HepG2 (cell line): ENCODE results near the gene ENDOG. TPM values are rescaled to one million over a fixed set of nuclear protein-coding genes. Genes with fewer than 3 reads are reported as not detected.

Source experiments
- ATF6 ChIP-seq: sonication (generic); formaldehyde crosslinking; conservative IDR thresholded peaks from 2 replicates; pipeline ENCODE4 v1.4.0; 2020; ENCODE audit warnings: missing genetic modification reagents
- CREM ChIP-seq, 2 experiments: sonication (generic) in 1 of 2; formaldehyde crosslinking in 1 of 2; IDR thresholded peaks; 2 replicates each; pipeline versions ENCODE4 v1.4.0 to v1.6.1; 2016 to 2020; ENCODE audit warnings: antibody characterized with exemption in 1 of 2, mild to moderate bottlenecking in 1 of 2, missing genetic modification reagents in 1 of 2
- FLYWCH1 ChIP-seq: sonication (generic); formaldehyde crosslinking; IDR thresholded peaks from 2 replicates; pipeline ENCODE4 v1.8.1; 2023; ENCODE audit warnings: mild to moderate bottlenecking, missing genetic modification reagents
- HOXA7 ChIP-seq: sonication (generic); formaldehyde crosslinking; IDR thresholded peaks from 2 replicates; pipeline ENCODE4 v1.8.1; 2022; ENCODE audit warnings: mild to moderate bottlenecking, missing genetic modification reagents, moderate library complexity
- IKZF5 ChIP-seq: IDR thresholded peaks from 2 replicates; pipeline ENCODE4 v1.6.1; 2018; ENCODE audit warnings: missing genetic modification reagents, mild to moderate bottlenecking, missing compliant biosample characterization
- IRF9 ChIP-seq: sonication (generic); formaldehyde crosslinking; IDR thresholded peaks from 2 replicates; pipeline ENCODE4 v1.8.0; 2022; ENCODE audit warnings: missing genetic modification reagents, mild to moderate bottlenecking, borderline replicate concordance
- MZF1 ChIP-seq: sonication (generic); formaldehyde crosslinking; IDR thresholded peaks from 2 replicates; pipeline ENCODE4 v1.8.1; 2023; ENCODE audit warnings: mild to moderate bottlenecking, missing genetic modification reagents, borderline replicate concordance
- NFRKB ChIP-seq: fragments of 450-650 bp; IDR thresholded peaks from 2 replicates; pipeline ENCODE4 v1.6.1; 2017
- PCBP1 ChIP-seq: fragments of 200-400 bp; formaldehyde crosslinking; IDR thresholded peaks from 2 replicates; pipeline ENCODE4 v1.6.1; 2017; ENCODE audit warnings: mild to moderate bottlenecking, low read depth, low read length, borderline replicate concordance
- PHF8 ChIP-seq: sonication (generic); formaldehyde crosslinking; IDR thresholded peaks from 2 replicates; pipeline ENCODE4 v1.5.0; 2020; ENCODE audit warnings: missing genetic modification reagents
- POLR2G ChIP-seq: fragments of 200-400 bp; formaldehyde crosslinking; IDR thresholded peaks from 2 replicates; pipeline ENCODE4 v1.6.1; 2018; ENCODE audit warnings: mild to moderate bottlenecking, low read depth, low read length, moderate library complexity
- PRMT3 ChIP-seq: sonication (generic); formaldehyde crosslinking; IDR thresholded peaks from 2 replicates; pipeline ENCODE4 v1.8.1; 2022; ENCODE audit warnings: low read depth, mild to moderate bottlenecking, moderate library complexity, missing genetic modification reagents, borderline replicate concordance
- PRPF4 ChIP-seq: fragments of 200-400 bp; formaldehyde crosslinking; IDR thresholded peaks from 2 replicates; pipeline ENCODE4 v1.6.1; 2016; ENCODE audit warnings: low read length, low read depth; ENCODE audit not compliant: poor library complexity, severe bottlenecking
- TAF15 ChIP-seq: fragments of 200-400 bp; formaldehyde crosslinking; IDR thresholded peaks from one replicate; pipeline ENCODE4 v1.6.1; 2018; ENCODE audit warnings: mild to moderate bottlenecking, low read depth, low read length; ENCODE audit not compliant: poor library complexity, severe bottlenecking
- TCF7L2 ChIP-seq: IDR thresholded peaks from 2 replicates; pipeline ENCODE4 v1.6.1; 2011; ENCODE audit warnings: mild to moderate bottlenecking, low read depth, low read length, moderate library complexity
- ZBTB44 ChIP-seq: sonication (generic); formaldehyde crosslinking; IDR thresholded peaks from 2 replicates; pipeline ENCODE4 v1.4.0; 2020; ENCODE audit warnings: missing genetic modification reagents
- ZBTB46 ChIP-seq: sonication (generic); formaldehyde crosslinking; IDR thresholded peaks from 2 replicates; pipeline ENCODE4 v1.4.0; 2020; ENCODE audit warnings: mild to moderate bottlenecking, missing genetic modification reagents, borderline replicate concordance
- ZNF607 ChIP-seq: sonication (generic); formaldehyde crosslinking; IDR thresholded peaks from 2 replicates; pipeline ENCODE4 v1.5.1; 2020; ENCODE audit warnings: missing genetic modification reagents, mild to moderate bottlenecking, borderline replicate concordance
- ZNF75D ChIP-seq: sonication (generic); formaldehyde crosslinking; IDR thresholded peaks from 2 replicates; pipeline ENCODE4 v1.8.1; 2023; ENCODE audit warnings: missing genetic modification reagents, mild to moderate bottlenecking, borderline replicate concordance
- ZNF879 ChIP-seq: sonication (generic); formaldehyde crosslinking; IDR thresholded peaks from 2 replicates; pipeline ENCODE4 v1.8.1; 2023; ENCODE audit warnings: missing genetic modification reagents
- polyA plus RNA-seq, 8 experiments: library from polyadenylated mRNA; depleted of rRNA in 3 of 8; stranded (reverse) in 7 of 8; unstranded in 1 of 8; fragments of >200 nt; fragmentation: Illumina TruSeq in 4 of 8; extraction: Trizol in 4 of 8; gene quantifications; 2 replicates each; pipeline versions ENCODE4 v1.2.1 to v1.2.3, GENCODE V29; 2011 to 2016; ENCODE audit warnings: low read depth in 4 of 8, missing spikeins in 1 of 8, mixed read lengths in 1 of 8; ENCODE audit not compliant: insufficient read depth in 1 of 8
- total RNA-seq, 5 experiments: library from RNA; depleted of rRNA; stranded (reverse); fragments of >200 nt; fragmentation: Illumina TruSeq; extraction: Trizol; gene quantifications; 2 replicates each; pipeline ENCODE4 v1.2.3, GENCODE V29; 2016; ENCODE audit warnings: low read depth in 1 of 5

The ENDOG gene
- total and polyA plus RNA-seq, 2 of the 13 experiments (the other 11 are each of a cell fraction or from before 2014, with no cell fraction given), result 26.3 to 28.8 TPM

- TF ChIP-seq ATF6 (no peak), CREM (IDR thresholded peaks at IDR 0.05) (peak; percentile 75), CREM (CRISPR knock-in tag; IDR thresholded peaks at IDR 0.05) (0 out of 2 replicates have a peak, but pooled peaks have one; percentile 61), PCBP1 (no peak), HOXA7 (no peak), POLR2G (peak; percentile 74), IRF9 (CRISPR knock-in tag) (peak; percentile 5; the same call in 1 of the 2 replicates), ZNF75D (CRISPR knock-in tag) (no peak), IKZF5 (CRISPR knock-in tag) (peak; percentile 96), PRMT3 (CRISPR knock-in tag) (peak; percentile 63; the same call in 1 of the 2 replicates), TCF7L2 (no peak), PRPF4 (no peak), NFRKB (no peak), ZBTB44 (no peak), PHF8 (CRISPR knock-in tag) (peak; percentile 81), ZBTB46 (no peak), ZNF607 (CRISPR knock-in tag) (peak; percentile 79), MZF1 (CRISPR knock-in tag) (no peak), ZNF879 (no peak), TAF15 (peak; percentile 86), FLYWCH1 (CRISPR knock-in tag) (no peak)
These were observed 46.4 kb upstream of the ENDOG start, which contains the start of gene ZER1 (continued) for GRCh38 chr9:128771745-128772519.
